K562 (cell line): ENCODE data around the gene UNC119. TPM values are rescaled to one million over a fixed set of nuclear protein-coding genes. Genes with fewer than 3 reads are reported as not detected.

ENCODE experiments used
- ADNP ChIP-seq: fragments of 200-800 bp; sonication (Bioruptor generic); IDR thresholded peaks from 2 replicates; pipeline ENCODE4 v1.6.1; 2016; ENCODE audit warnings: missing genetic modification characterization, missing compliant biosample characterization
- E2F6 ChIP-seq, 2 experiments: IDR thresholded peaks; 2 replicates each; pipeline ENCODE4 v1.6.1; 2011; ENCODE audit warnings: borderline replicate concordance in 1 of 2, control low read depth in 1 of 2, low read depth in 1 of 2, low read length in 1 of 2, mild to moderate bottlenecking in 1 of 2, mixed read lengths in 1 of 2, moderate library complexity in 1 of 2; ENCODE audit not compliant: insufficient read depth in 1 of 2, insufficient read length in 1 of 2, poor library complexity in 1 of 2, severe bottlenecking in 1 of 2; ENCODE audit errors: extremely low read depth in 1 of 2
- L3MBTL2 ChIP-seq: fragments of 450-650 bp; IDR thresholded peaks from 2 replicates; pipeline ENCODE4 v1.6.1; 2016; ENCODE audit warnings: mild to moderate bottlenecking, moderate library complexity
- MAZ ChIP-seq, 2 experiments: fragments of 450-650 bp in 1 of 2; sonication (generic) in 1 of 2; formaldehyde crosslinking; IDR thresholded peaks in 1 of 2; conservative IDR thresholded peaks in 1 of 2; 2 replicates each; pipeline versions ENCODE4 v1.4.0 to v1.5.0; 2020; ENCODE audit warnings: mild to moderate bottlenecking in 1 of 2, missing genetic modification reagents in 1 of 2
- MNT ChIP-seq, 2 experiments: fragments of 450-650 bp; conservative IDR thresholded peaks; 2 replicates each; pipeline ENCODE4 v1.6.1; 2017; ENCODE audit warnings: mild to moderate bottlenecking in 2 of 2, moderate library complexity in 2 of 2
- NONO ChIP-seq, 2 experiments: fragments of 200-400 bp in 1 of 2; fragments of 450-650 bp in 1 of 2; formaldehyde crosslinking in 1 of 2; IDR thresholded peaks; 2 replicates each; pipeline ENCODE4 v1.6.1; 2017; ENCODE audit warnings: low read depth in 2 of 2, mild to moderate bottlenecking in 2 of 2, moderate library complexity in 2 of 2, low read length in 1 of 2
- POLR2AphosphoS5 ChIP-seq: IDR thresholded peaks from 2 replicates; pipeline ENCODE4 v1.6.1; 2011; ENCODE audit warnings: mild to moderate bottlenecking, low read depth, low read length, moderate library complexity; ENCODE audit not compliant: control insufficient read depth, insufficient read depth
- RBBP5 ChIP-seq: fragments of 200-600 bp; sonication (generic); IDR thresholded peaks from 2 replicates; pipeline ENCODE4 v1.6.1; 2012; ENCODE audit warnings: borderline replicate concordance, mild to moderate bottlenecking, low read length, control low read depth, inconsistent platforms; ENCODE audit not compliant: insufficient read depth, poor library complexity, severe bottlenecking
- RBFOX2 ChIP-seq: fragments of 200-400 bp; formaldehyde crosslinking; IDR thresholded peaks from 2 replicates; pipeline ENCODE4 v1.6.1; 2017; ENCODE audit warnings: low read depth, mild to moderate bottlenecking, low read length, moderate library complexity
- RFX5 ChIP-seq: IDR thresholded peaks from 2 replicates; pipeline ENCODE4 v1.6.1; 2011; ENCODE audit warnings: low read depth, mild to moderate bottlenecking, improper control_type of control experiment, low read length
- SMAD4 ChIP-seq: fragments of 250-450 bp; sonication (Bioruptor Pico); conservative IDR thresholded peaks from 2 replicates; pipeline ENCODE4 v1.8.0; 2021; ENCODE audit warnings: inconsistent platforms, mild to moderate bottlenecking, moderate library complexity
- polyA plus RNA-seq, 8 experiments: library from polyadenylated mRNA; depleted of rRNA in 4 of 8; stranded (reverse) in 5 of 8; unstranded in 3 of 8; fragments of >200 nt; fragmentation: Nextera tagmentation in 2 of 8; fragmentation: Illumina TruSeq in 1 of 8; extraction: Ambion mirVana in 2 of 8; extraction: Trizol in 1 of 8; gene quantifications; 2 replicates each; pipeline versions ENCODE4 v1.2.1 to v1.2.3, GENCODE V29; 2011 to 2014; ENCODE audit warnings: inconsistent platforms in 1 of 8, missing spikeins in 1 of 8
- total RNA-seq, 7 experiments: library from RNA; depleted of rRNA in 6 of 7; stranded (reverse); fragments of >200 nt in 6 of 7; fragmentation: Illumina TruSeq in 2 of 7; extraction: Trizol in 2 of 7; gene quantifications; 2 replicates each; pipeline versions ENCODE4 v1.2.1 to v1.2.3, GENCODE V29; 2011 to 2021; ENCODE audit warnings: low replicate concordance in 1 of 7
- TF ChIP-seq, protein P1 (sequence below), 2 experiments: fragments of 450-650 bp in 1 of 2; sonication (generic) in 1 of 2; formaldehyde crosslinking in 1 of 2; IDR thresholded peaks; 2 replicates each; pipeline versions ENCODE4 v1.7.1 to v1.9.0; 2016 to 2022; ENCODE audit warnings: inconsistent platforms in 1 of 2, mild to moderate bottlenecking in 1 of 2, missing genetic modification reagents in 1 of 2

UNC119 gene
- total and polyA plus RNA-seq, 9 of the 15 experiments (the other 6 are each of a cell fraction or from before 2014, with no cell fraction given): 0.37 to 47.7 (median 16.3) TPM

- TF ChIP-seq, protein P1, sequence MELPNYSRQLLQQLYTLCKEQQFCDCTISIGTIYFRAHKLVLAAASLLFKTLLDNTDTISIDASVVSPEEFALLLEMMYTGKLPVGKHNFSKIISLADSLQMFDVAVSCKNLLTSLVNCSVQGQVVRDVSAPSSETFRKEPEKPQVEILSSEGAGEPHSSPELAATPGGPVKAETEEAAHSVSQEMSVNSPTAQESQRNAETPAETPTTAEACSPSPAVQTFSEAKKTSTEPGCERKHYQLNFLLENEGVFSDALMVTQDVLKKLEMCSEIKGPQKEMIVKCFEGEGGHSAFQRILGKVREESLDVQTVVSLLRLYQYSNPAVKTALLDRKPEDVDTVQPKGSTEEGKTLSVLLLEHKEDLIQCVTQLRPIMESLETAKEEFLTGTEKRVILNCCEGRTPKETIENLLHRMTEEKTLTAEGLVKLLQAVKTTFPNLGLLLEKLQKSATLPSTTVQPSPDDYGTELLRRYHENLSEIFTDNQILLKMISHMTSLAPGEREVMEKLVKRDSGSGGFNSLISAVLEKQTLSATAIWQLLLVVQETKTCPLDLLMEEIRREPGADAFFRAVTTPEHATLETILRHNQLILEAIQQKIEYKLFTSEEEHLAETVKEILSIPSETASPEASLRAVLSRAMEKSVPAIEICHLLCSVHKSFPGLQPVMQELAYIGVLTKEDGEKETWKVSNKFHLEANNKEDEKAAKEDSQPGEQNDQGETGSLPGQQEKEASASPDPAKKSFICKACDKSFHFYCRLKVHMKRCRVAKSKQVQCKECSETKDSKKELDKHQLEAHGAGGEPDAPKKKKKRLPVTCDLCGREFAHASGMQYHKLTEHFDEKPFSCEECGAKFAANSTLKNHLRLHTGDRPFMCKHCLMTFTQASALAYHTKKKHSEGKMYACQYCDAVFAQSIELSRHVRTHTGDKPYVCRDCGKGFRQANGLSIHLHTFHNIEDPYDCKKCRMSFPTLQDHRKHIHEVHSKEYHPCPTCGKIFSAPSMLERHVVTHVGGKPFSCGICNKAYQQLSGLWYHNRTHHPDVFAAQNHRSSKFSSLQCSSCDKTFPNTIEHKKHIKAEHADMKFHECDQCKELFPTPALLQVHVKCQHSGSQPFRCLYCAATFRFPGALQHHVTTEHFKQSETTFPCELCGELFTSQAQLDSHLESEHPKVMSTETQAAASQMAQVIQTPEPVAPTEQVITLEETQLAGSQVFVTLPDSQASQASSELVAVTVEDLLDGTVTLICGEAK (IDR thresholded peaks at IDR 0.05): peak; percentile 27; the same call in 1 of the 2 replicates
- TF ChIP-seq, protein P1 (CRISPR knock-in tag; IDR thresholded peaks at IDR 0.05): no peak
- TF ChIP-seq ADNP (tag) (no peak), SMAD4 (CRISPR knock-in tag) (peak; percentile 28; the same call in 1 of the 2 replicates), E2F6 (IDR thresholded peaks at IDR 0.05; ENCODE audit: borderline replicate concordance in 1 of 2, extremely low read depth in 1 of 2, insufficient read depth in 1 of 2, insufficient read length in 1 of 2, low read depth in 1 of 2, low read length in 1 of 2, poor library complexity in 1 of 2, severe bottlenecking in 1 of 2) (peak in 1 of 2 experiments; percentile 89), NONO (IDR thresholded peaks at IDR 0.05; ENCODE audit: low read depth in 2 of 2, low read length in 1 of 2) (peak in 1 of 2 experiments; percentile 39; a peak in 1 of 4 replicates), MAZ (CRISPR knock-in tag; conservative IDR thresholded peaks at IDR 0.05 in 1 of 2, IDR thresholded peaks at IDR 0.05 in 1 of 2) (peak; percentile 37 to 71; a peak in 3 of 4 replicates), L3MBTL2 (peak; percentile 65; the same call in 1 of the 2 replicates), MNT (conservative IDR thresholded peaks at IDR 0.05) (0 out of 4 replicates have a peak, but pooled peaks of 1 of the 2 experiments have one; percentile 25), RBFOX2 (peak; percentile 73), POLR2AphosphoS5 (peak; percentile 33), RFX5 (no peak), RBBP5 (peak; percentile 59)
Observed at GRCh38 chr17:28552176-28552999, at the start of gene UNC119 (continued).
